Vagina (tissue), 2 donors: ENCODE data around the gene TCF7L1. TPM values are rescaled to one million over a fixed set of nuclear protein-coding genes. Genes with fewer than 3 reads are reported as not detected.
"Not testable (repeated sequence)": the region's sequence is repeated elsewhere in the genome, so short reads cannot be mapped to it uniquely, and the experiment has no call there.

Experiments
- DNase-seq, 2 donors: peaks; one replicate each; pipeline ENCODE4 v3.0.0-alpha.2; 2017; ENCODE audit errors: extremely low spot score in 2 of 2
- H3K27ac ChIP-seq: fragments of 200-600 bp; sonication (generic); one replicate; pipeline ENCODE4 v1.5.1; 2019
- H3K27me3 ChIP-seq: fragments of 200-600 bp; sonication (generic); one replicate; pipeline ENCODE4 v1.5.1; 2019
- H3K36me3 ChIP-seq, 2 donors: fragments of 200-600 bp; sonication (generic); one replicate each; pipeline ENCODE4 v1.5.1; 2017 to 2019
- H3K4me1 ChIP-seq: fragments of 200-600 bp; sonication (generic); one replicate; pipeline ENCODE4 v1.5.1; 2019
- H3K4me3 ChIP-seq, 2 donors: fragments of 200-600 bp; sonication (generic); 1 replicate in 1 of 2; 2 replicates in 1 of 2; pipeline ENCODE4 v1.5.1; 2016 to 2019
- H3K9me3 ChIP-seq: fragments of 200-600 bp; sonication (generic); one replicate; pipeline ENCODE4 v1.5.1; 2019
- CTCF ChIP-seq, 3 experiments: fragments of 450-650 bp in 2 of 3; fragments of 200-600 bp in 1 of 3; sonication (generic) in 1 of 3; IDR thresholded peaks; one replicate each; pipeline ENCODE4 v1.5.1; 2017 to 2019; ENCODE audit warnings: antibody characterized with exemption in 3 of 3, mild to moderate bottlenecking in 2 of 3, moderate library complexity in 2 of 3
- POLR2A ChIP-seq, 2 donors: fragments of 450-650 bp; IDR thresholded peaks; one replicate each; pipeline ENCODE4 v1.6.1; 2017; ENCODE audit warnings: antibody characterized with exemption in 2 of 2, mild to moderate bottlenecking in 2 of 2, moderate library complexity in 2 of 2
- POLR2AphosphoS5 ChIP-seq, 2 donors: sonication (generic); formaldehyde crosslinking; IDR thresholded peaks; one replicate each; pipeline ENCODE4 v1.9.0; 2017; ENCODE audit warnings: antibody characterized with exemption in 2 of 2, mild to moderate bottlenecking in 2 of 2, low read depth in 1 of 2; ENCODE audit not compliant: insufficient read depth in 1 of 2
- intact Hi-C: fragments of 100-400 bp; cut with DNase I; formaldehyde crosslinking; loops from one replicate; pipeline ENCODE4 v1.15.1; 2023
- total RNA-seq: library from RNA; depleted of rRNA; stranded (reverse); fragments of >200 nt; gene quantifications from one replicate; pipeline ENCODE4 v1.2.3, GENCODE V29; 2016

Gene TCF7L1
- total RNA-seq, 1 donor from 2014 or later, result 8.3 TPM

GRCh38 chr2:85326406-85327159 lies 193.4 kb downstream of the TCF7L1 start:
- H3K4me1 ChIP-seq, result peaks cover 58% of the 10 kb centered on the region
- H3K36me3 ChIP-seq, result peaks cover 0 to 32% of the 10 kb centered on the region in 2 donors
- peak overlapping the region; percentile 96 for H3K27ac ChIP-seq
- no peak for TF ChIP-seq POLR2A (IDR thresholded peaks at IDR 0.05)
- TF ChIP-seq POLR2AphosphoS5 (IDR thresholded peaks at IDR 0.05; ENCODE audit: insufficient read depth in 1 of 2, low read depth in 1 of 2), result no peak
- TF ChIP-seq CTCF (IDR thresholded peaks at IDR 0.05), result no peak
- DNase-seq, result no peak
- H3K4me3 ChIP-seq, result peak overlapping the region; percentile 55 to 83
- no peaks in the 10 kb centered on the region for H3K9me3 ChIP-seq
- no peaks in the 10 kb centered on the region for H3K27me3 ChIP-seq
- intact Hi-C loops, result loop anchor here (2.0 kb wide), 1 partner anchor 28 kb away; the partner anchor contains the start of genes ELMOD3 and RETSAT

GRCh38 chr2:85327160-85327821 lies 194.1 kb downstream of the TCF7L1 start:
- peaks cover 0 to 25% of the 10 kb centered on the region in 2 donors for H3K36me3 ChIP-seq
- DNase-seq, result no peak
- H3K9me3 ChIP-seq, result no peaks in the 10 kb centered on the region
- H3K4me3 ChIP-seq, result peak overlapping the region; percentile 55 to 83
- intact Hi-C loops, result loop anchor here (2.0 kb wide), 1 partner anchor 28 kb away; the partner anchor contains the start of genes ELMOD3 and RETSAT
- no peak for TF ChIP-seq POLR2A (IDR thresholded peaks at IDR 0.05)
- TF ChIP-seq POLR2AphosphoS5 (IDR thresholded peaks at IDR 0.05; ENCODE audit: insufficient read depth in 1 of 2, low read depth in 1 of 2), result no peak
- TF ChIP-seq CTCF (IDR thresholded peaks at IDR 0.05), result no peak
- H3K4me1 ChIP-seq, result peaks cover 51% of the 10 kb centered on the region
- no peaks in the 10 kb centered on the region for H3K27me3 ChIP-seq
- peak overlapping the region; percentile 96 for H3K27ac ChIP-seq

GRCh38 chr2:85327822-85328617 lies 194.8 kb downstream of the TCF7L1 start, which contains the start of gene TGOLN2:
Gene TGOLN2, minus strand, starts transcription at chr2:85327989. Its CDS starts 27 bp downstream, at chr2:85327962.
- Histone ChIP-seq H3K27me3 (no peaks in the 10 kb centered on the region), H3K4me3 (peak within 1 kb of the TSS; percentile 55 to 83), H3K9me3 (no peaks in the 10 kb centered on the region), H3K36me3 (peaks cover 0 to 18% of the 10 kb centered on the region in 2 donors), H3K4me1 (peaks cover 44% of the 10 kb centered on the region), H3K27ac (peak within 1 kb of the TSS; percentile 96)
- DNase-seq, result peak in 1 of 2 donors; percentile 94
- intact Hi-C loops, result loop anchor here (2.0 kb wide), 1 partner anchor 27 kb away; the partner anchor contains the start of genes ELMOD3 and RETSAT
- TF ChIP-seq CTCF (IDR thresholded peaks at IDR 0.05) (no peak), POLR2A (IDR thresholded peaks at IDR 0.05) (peak; percentile 26 to 98), POLR2AphosphoS5 (IDR thresholded peaks at IDR 0.05; ENCODE audit: insufficient read depth in 1 of 2, low read depth in 1 of 2) (peak; percentile 66 to 100)

- no peak overlapping the region for H3K27ac ChIP-seq
- intact Hi-C loops, result no loop called here
- no peak for DNase-seq
- H3K4me3 ChIP-seq, result no peak overlapping the region
- peaks cover 0 to 6% of the 10 kb centered on the region in 2 donors for H3K36me3 ChIP-seq
- TF ChIP-seq POLR2AphosphoS5 (IDR thresholded peaks at IDR 0.05; ENCODE audit: insufficient read depth in 1 of 2, low read depth in 1 of 2) (no peak), POLR2A (IDR thresholded peaks at IDR 0.05) (no peak), CTCF (IDR thresholded peaks at IDR 0.05) (no peak)
- H3K9me3 ChIP-seq, result no peaks in the 10 kb centered on the region
- no peaks in the 10 kb centered on the region for H3K27me3 ChIP-seq
- peaks cover 32% of the 10 kb centered on the region for H3K4me1 ChIP-seq
Observed at GRCh38 chr2:85329181-85329651, 196.0 kb downstream of the TCF7L1 start.

GRCh38 chr2:85329701-85330100 lies 196.5 kb downstream of the TCF7L1 start:
- peaks cover 27% of the 10 kb centered on the region for H3K4me1 ChIP-seq
- DNase-seq, intact Hi-C loops, H3K36me3 ChIP-seq, H3K27ac ChIP-seq, H3K9me3 ChIP-seq, H3K4me3 ChIP-seq, H3K27me3 ChIP-seq: not testable (repeated sequence)
